NB4 (cell line): Measurements from ENCODE around the gene CTNS.

ENCODE experiments used
- DNase-seq: peaks from one replicate; pipeline ENCODE4 v3.0.0; 2010; ENCODE audit warnings: low read depth
- H3K4me3 ChIP-seq: one replicate; pipeline ENCODE4 v1.5.1; 2011; ENCODE audit warnings: mild to moderate bottlenecking, low read depth, low read length, moderate library complexity
- MYC ChIP-seq: IDR thresholded peaks from 2 replicates; pipeline ENCODE4 v1.6.1; 2011; ENCODE audit warnings: low read depth, low read length
- POLR2A ChIP-seq: IDR thresholded peaks from 2 replicates; pipeline ENCODE4 v1.6.1; 2011; ENCODE audit warnings: mild to moderate bottlenecking; ENCODE audit not compliant: insufficient read length; ENCODE audit errors: extremely low read depth
- TF ChIP-seq, protein P1 (sequence below): IDR thresholded peaks from one replicate; pipeline ENCODE4 v1.5.1; 2012; ENCODE audit warnings: low read depth, low read length
- TF ChIP-seq, protein P2 (sequence below): IDR thresholded peaks from 2 replicates; pipeline ENCODE4 v1.6.1; 2011; ENCODE audit warnings: low read depth, low read length

The CTNS gene

DNA sequence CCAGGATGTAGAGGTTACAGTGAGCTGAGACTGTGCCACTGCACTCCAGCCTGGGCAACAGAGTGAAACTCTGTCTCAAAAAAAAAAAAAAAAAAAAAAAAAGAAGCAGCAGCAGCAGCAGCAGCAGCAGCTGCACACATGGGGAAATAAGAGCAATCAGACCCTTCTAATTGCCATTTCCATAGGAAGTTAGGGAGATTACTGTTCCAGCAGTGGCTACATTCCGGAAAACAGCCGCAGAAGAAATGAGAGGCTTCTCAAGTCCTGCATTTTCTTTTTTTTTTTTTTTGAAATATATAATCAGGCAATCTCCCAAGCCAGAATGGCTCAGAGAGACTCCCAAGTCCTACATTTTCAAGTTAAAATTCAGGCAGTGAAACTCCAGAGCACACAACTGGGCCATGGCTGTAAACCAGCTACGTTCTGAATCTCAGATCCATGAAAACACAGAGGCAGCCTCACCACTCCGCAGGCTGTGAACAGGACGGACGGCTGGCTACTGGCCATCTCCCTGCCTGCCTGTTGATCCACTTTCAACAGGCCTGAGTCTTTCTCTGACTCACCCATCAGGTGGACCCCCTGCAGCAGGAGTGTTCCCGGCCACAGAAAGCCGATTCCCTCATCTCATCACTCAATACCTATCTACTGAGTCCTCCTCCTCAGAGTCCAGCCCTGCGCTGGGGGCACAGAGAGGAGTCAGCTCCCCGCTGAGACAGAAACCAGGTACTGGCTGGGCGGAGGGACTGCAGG is 42.3 kb upstream of the CTNS start:
- TF ChIP-seq, protein P1, sequence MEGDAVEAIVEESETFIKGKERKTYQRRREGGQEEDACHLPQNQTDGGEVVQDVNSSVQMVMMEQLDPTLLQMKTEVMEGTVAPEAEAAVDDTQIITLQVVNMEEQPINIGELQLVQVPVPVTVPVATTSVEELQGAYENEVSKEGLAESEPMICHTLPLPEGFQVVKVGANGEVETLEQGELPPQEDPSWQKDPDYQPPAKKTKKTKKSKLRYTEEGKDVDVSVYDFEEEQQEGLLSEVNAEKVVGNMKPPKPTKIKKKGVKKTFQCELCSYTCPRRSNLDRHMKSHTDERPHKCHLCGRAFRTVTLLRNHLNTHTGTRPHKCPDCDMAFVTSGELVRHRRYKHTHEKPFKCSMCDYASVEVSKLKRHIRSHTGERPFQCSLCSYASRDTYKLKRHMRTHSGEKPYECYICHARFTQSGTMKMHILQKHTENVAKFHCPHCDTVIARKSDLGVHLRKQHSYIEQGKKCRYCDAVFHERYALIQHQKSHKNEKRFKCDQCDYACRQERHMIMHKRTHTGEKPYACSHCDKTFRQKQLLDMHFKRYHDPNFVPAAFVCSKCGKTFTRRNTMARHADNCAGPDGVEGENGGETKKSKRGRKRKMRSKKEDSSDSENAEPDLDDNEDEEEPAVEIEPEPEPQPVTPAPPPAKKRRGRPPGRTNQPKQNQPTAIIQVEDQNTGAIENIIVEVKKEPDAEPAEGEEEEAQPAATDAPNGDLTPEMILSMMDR, result no peak
- TF ChIP-seq, protein P2, sequence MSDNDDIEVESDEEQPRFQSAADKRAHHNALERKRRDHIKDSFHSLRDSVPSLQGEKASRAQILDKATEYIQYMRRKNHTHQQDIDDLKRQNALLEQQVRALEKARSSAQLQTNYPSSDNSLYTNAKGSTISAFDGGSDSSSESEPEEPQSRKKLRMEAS, result no peak
- TF ChIP-seq POLR2A (no peak), MYC (no peak)
- DNase-seq, result no peak
- no peak overlapping the region for H3K4me3 ChIP-seq

DNA sequence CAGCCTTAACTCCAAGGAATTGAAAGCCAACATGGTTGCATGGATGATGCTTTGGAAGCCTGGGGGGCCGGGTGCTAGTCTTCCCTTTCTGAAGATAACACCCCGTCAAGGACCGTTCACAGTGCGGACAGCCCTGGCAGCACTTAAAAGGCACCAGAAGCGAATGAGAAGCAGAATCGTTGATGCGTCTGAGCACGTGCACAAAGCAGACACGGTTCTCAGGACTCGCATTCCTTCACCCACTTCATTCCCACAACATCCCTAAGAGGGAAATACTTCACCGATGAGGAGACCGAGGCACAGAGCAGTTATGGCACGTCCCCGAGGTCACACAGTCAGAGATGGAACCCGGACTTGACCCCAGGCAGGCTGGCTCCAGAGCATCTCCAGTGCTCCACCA is 41.6 kb upstream of the CTNS start:
- no peak overlapping the region for H3K4me3 ChIP-seq
- TF ChIP-seq, protein P2, result no peak
- TF ChIP-seq, protein P1, result no peak
- TF ChIP-seq POLR2A (no peak), MYC (no peak)
- no peak for DNase-seq

DNA sequence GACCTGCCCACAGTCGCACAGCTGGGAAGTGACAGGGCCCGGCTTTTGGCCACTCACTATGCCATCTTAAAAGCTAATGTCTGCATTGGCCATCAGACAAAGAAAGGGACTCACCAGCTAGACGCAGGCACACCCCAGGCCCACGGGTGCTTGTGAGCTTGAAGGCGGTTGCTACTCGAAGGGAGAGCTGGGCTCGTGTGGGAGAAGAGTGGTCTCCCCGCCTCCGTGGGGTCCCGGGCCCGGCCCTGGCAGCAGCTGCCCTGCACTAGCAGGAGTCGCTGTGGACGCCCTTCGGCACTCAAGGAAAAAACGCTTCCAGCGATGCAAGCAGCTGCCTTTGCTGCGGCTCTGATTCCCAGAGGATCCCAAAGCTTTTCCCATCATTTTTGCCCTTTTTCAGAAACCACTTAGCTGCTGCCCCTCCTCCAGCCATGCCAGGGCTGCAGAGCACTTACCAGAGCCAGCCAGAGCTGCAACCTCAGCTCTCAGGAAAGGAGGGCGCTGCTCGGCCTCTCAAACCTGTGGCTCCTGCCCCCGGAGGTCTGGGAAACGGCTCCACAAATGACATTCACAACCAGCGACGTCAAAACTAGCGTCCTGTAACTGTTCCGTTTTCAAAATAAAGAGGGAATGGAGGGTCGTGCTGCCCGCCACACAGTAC is 39.6 kb upstream of the CTNS start:
- DNase-seq, result no peak
- TF ChIP-seq, protein P1, result no peak
- TF ChIP-seq, protein P2, result no peak
- no peak for TF ChIP-seq MYC
- TF ChIP-seq POLR2A, result no peak

DNA sequence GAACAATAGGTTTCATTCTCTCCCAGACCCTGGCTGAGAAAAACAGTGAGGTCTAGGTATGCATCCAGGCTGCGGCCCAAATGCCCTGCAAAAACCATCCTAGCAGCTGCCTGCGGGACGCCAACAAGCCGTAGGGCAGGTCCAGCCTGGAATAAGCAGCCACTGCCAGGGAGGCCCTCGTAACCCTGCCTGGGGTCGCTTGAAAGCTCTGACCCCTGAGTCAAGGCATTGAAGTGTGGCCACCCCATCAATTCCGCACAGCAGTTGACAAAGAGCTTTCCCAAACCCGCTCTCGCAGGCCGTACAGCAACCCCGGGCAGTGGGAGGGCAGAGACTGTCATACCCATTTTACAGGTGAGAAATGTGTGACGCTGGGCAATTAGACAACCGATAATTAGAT is 38.5 kb upstream of the CTNS start:
- no peak overlapping the region for H3K4me3 ChIP-seq
- TF ChIP-seq, protein P1, result no peak
- TF ChIP-seq MYC (no peak), POLR2A (no peak)
- TF ChIP-seq, protein P2, result no peak
- DNase-seq, result no peak

More for the DNA sequence above, 39.6 kb upstream of the CTNS start:
- no peak overlapping the region for H3K4me3 ChIP-seq

- H3K4me3 ChIP-seq, result no peak overlapping the region
- TF ChIP-seq, protein P1, result no peak
- TF ChIP-seq MYC (no peak), POLR2A (no peak)
- TF ChIP-seq, protein P2, result no peak
- DNase-seq, result no peak
Observed at GRCh38 chr17:3600529-3601205, 35.9 kb upstream of the CTNS start.
